HepG2 (cell line): Measurements from ENCODE around the gene NEURL3. TPM values are rescaled to one million over a fixed set of nuclear protein-coding genes. Genes with fewer than 3 reads are reported as not detected.

Experiments used
- ATAC-seq: fragments of 200-7000 bp; cut with Tn5 transposase; 3 replicates; pipeline ENCODE4 v1.9.1; 2020; ENCODE audit warnings: mild to moderate bottlenecking, moderate library complexity
- BruUV-seq: library from RNA; stranded (reverse); fragments of 400-500 nt; replicated peaks from 2 replicates; lab custom pipeline; 2021; lab: Mats Ljungman, UMichigan
- CTCF ChIA-PET: fragments of 300-600 bp; formaldehyde crosslinking; extraction: SDS; loops from one replicate; lab custom pipeline; 2021; ENCODE audit warnings: low total read pairs, inconsistent platforms, low intra/inter-chr PET ratio; lab: Yijun Ruan, JAX
- POLR2A ChIA-PET: fragments of 350-600 bp; sonication (Branson Sonifier 250); formaldehyde crosslinking; loops from one replicate; lab custom pipeline; 2020; ENCODE audit warnings: antibody characterized with exemption, inconsistent platforms; lab: Yijun Ruan, JAX
- DNase-seq: peaks from one replicate; pipeline ENCODE4 v3.0.0-alpha.2; 2015; ENCODE audit warnings: low spot score
- FAIRE-seq: peaks from 3 replicates; lab custom pipeline; 2011; peaks lifted over from hg19 to GRCh38; lab: Jason Lieb, UNC
- H2AFZ ChIP-seq: one replicate; pipeline ENCODE4 v1.6.1; 2011; ENCODE audit warnings: low read length, inconsistent platforms
- H3K27ac ChIP-seq: fragments of 300-600 bp; 3 replicates; pipeline ENCODE4 v1.8.0; 2011; ENCODE audit warnings: mixed run types, mild to moderate bottlenecking, mixed read lengths, low read length, inconsistent platforms; ENCODE audit not compliant: insufficient read depth; ENCODE audit errors: extremely low read length
- H3K27me3 ChIP-seq, 2 experiments: fragments of 200-600 bp in 1 of 2; 2 replicates in 1 of 2; 3 replicates in 1 of 2; pipeline versions ENCODE4 v1.6.0 to v1.8.0; 2011; ENCODE audit warnings: low read length in 2 of 2, mild to moderate bottlenecking in 2 of 2, moderate library complexity in 2 of 2, inconsistent platforms in 1 of 2; ENCODE audit not compliant: insufficient read depth in 2 of 2, control insufficient read depth in 1 of 2
- H3K36me3 ChIP-seq, 2 experiments: fragments of 200-600 bp in 1 of 2; replicated peaks in 1 of 2; 2 replicates in 1 of 2; 3 replicates in 1 of 2; pipeline versions ENCODE4 v1.5.1 to v1.8.0; 2011; ENCODE audit warnings: low read length in 2 of 2, inconsistent platforms in 1 of 2; ENCODE audit not compliant: insufficient read depth in 2 of 2, control insufficient read depth in 1 of 2
- H3K4me1 ChIP-seq: 2 replicates; pipeline ENCODE4 v1.5.1; 2012; ENCODE audit warnings: low read length, inconsistent platforms; ENCODE audit not compliant: insufficient read depth
- H3K4me2 ChIP-seq: 2 replicates; pipeline ENCODE4 v1.6.0; 2011; ENCODE audit warnings: low read depth, low read length, inconsistent platforms
- H3K4me3 ChIP-seq, 3 experiments: fragments of 200-600 bp in 1 of 3; sonication (generic), shearing (Covaris generic) in 1 of 3; replicated peaks in 1 of 3; 2 replicates each; pipeline ENCODE4 v1.5.1; 2011 to 2016; ENCODE audit warnings: low read length in 3 of 3, inconsistent platforms in 2 of 3, low read depth in 2 of 3, mild to moderate bottlenecking in 2 of 3, control low read depth in 1 of 3, mixed read lengths in 1 of 3; ENCODE audit not compliant: insufficient read depth in 1 of 3
- H3K79me2 ChIP-seq: one replicate; pipeline ENCODE4 v1.6.1; 2011; ENCODE audit warnings: low read length, inconsistent platforms; ENCODE audit not compliant: insufficient read depth
- H3K9ac ChIP-seq: 2 replicates; pipeline ENCODE4 v1.6.0; 2011; ENCODE audit warnings: mild to moderate bottlenecking, low read depth, low read length, inconsistent platforms; ENCODE audit not compliant: insufficient read depth
- H3K9me3 ChIP-seq: 2 replicates; pipeline ENCODE4 v1.5.1; 2012; ENCODE audit warnings: mild to moderate bottlenecking, low read length
- H4K20me1 ChIP-seq: 2 replicates; pipeline ENCODE4 v1.6.0; 2011; ENCODE audit warnings: inconsistent platforms, mild to moderate bottlenecking, low read length, moderate library complexity; ENCODE audit not compliant: insufficient read depth
- FIP1L1 ChIP-seq: fragments of 200-400 bp; formaldehyde crosslinking; IDR thresholded peaks from 2 replicates; pipeline ENCODE4 v1.6.1; 2018; ENCODE audit warnings: low read depth, mild to moderate bottlenecking, low read length, moderate library complexity, borderline replicate concordance; ENCODE audit not compliant: insufficient read depth
- RAD51 ChIP-seq: fragments of 450-650 bp; IDR thresholded peaks from 2 replicates; pipeline ENCODE4 v1.6.1; 2016; ENCODE audit warnings: borderline replicate concordance
- RARA ChIP-seq: IDR thresholded peaks from 2 replicates; pipeline ENCODE4 v1.6.1; 2016; ENCODE audit warnings: missing genetic modification reagents, missing compliant biosample characterization
- ZC3H4 ChIP-seq: sonication (generic); formaldehyde crosslinking; IDR thresholded peaks from 2 replicates; pipeline ENCODE4 v1.4.0; 2020; ENCODE audit warnings: missing genetic modification reagents, borderline replicate concordance
- ZNF577 ChIP-seq: sonication (generic); formaldehyde crosslinking; IDR thresholded peaks from 2 replicates; pipeline ENCODE4 v1.4.0; 2020; ENCODE audit warnings: mild to moderate bottlenecking, low read depth, missing genetic modification reagents, borderline replicate concordance
- ZNF674 ChIP-seq: sonication (generic); formaldehyde crosslinking; IDR thresholded peaks from 2 replicates; pipeline ENCODE4 v1.5.0; 2020; ENCODE audit warnings: low read depth, mild to moderate bottlenecking, missing genetic modification reagents
- ZNF766 ChIP-seq: sonication (generic); formaldehyde crosslinking; IDR thresholded peaks from 2 replicates; pipeline ENCODE4 v1.5.0; 2020; ENCODE audit warnings: missing genetic modification reagents, borderline replicate concordance
- ZNF788 ChIP-seq: sonication (generic); formaldehyde crosslinking; IDR thresholded peaks from 2 replicates; pipeline ENCODE4 v1.5.0; 2020; ENCODE audit warnings: mild to moderate bottlenecking, missing genetic modification reagents, borderline replicate concordance
- WGBS: methylation state at CpG from one replicate; pipeline ENCODE4 v1.1.6; 2017; ENCODE audit warnings: low lambda C conversion rate; 5-methylcytosine and 5-hydroxymethylcytosine counted together
- in situ Hi-C: cut with HindIII; loops from 2 replicates; pipeline ENCODE4 v1.10.0; 2017; ENCODE audit warnings: low pct_unique_long_range_greater_than_20kb; ENCODE audit not compliant: extremely low pct_ligation_motif_present
- intact Hi-C: fragments of 100-400 bp; cut with micrococcal nuclease; formaldehyde crosslinking; loops from one replicate; pipeline ENCODE4 v1.10.0; 2022; ENCODE audit not compliant: unreplicated experiment
- polyA plus RNA-seq, 8 experiments: library from polyadenylated mRNA; depleted of rRNA in 3 of 8; stranded (reverse) in 7 of 8; unstranded in 1 of 8; fragments of >200 nt; fragmentation: Illumina TruSeq in 4 of 8; extraction: Trizol in 4 of 8; gene quantifications; 2 replicates each; pipeline versions ENCODE4 v1.2.1 to v1.2.3, GENCODE V29; 2011 to 2016; ENCODE audit warnings: low read depth in 4 of 8, missing spikeins in 1 of 8, mixed read lengths in 1 of 8; ENCODE audit not compliant: insufficient read depth in 1 of 8
- total RNA-seq, 5 experiments: library from RNA; depleted of rRNA; stranded (reverse); fragments of >200 nt; fragmentation: Illumina TruSeq; extraction: Trizol; gene quantifications; 2 replicates each; pipeline ENCODE4 v1.2.3, GENCODE V29; 2016; ENCODE audit warnings: low read depth in 1 of 5
- TF ChIP-seq, protein P1 (sequence below): sonication (generic); formaldehyde crosslinking; IDR thresholded peaks from 2 replicates; pipeline ENCODE4 v1.4.0; 2020; ENCODE audit warnings: low read depth, mild to moderate bottlenecking, missing genetic modification reagents
- TF ChIP-seq, protein P2 (sequence below): sonication (generic); formaldehyde crosslinking; IDR thresholded peaks from 2 replicates; pipeline ENCODE4 v1.4.0; 2020; ENCODE audit warnings: missing genetic modification reagents, borderline replicate concordance
- TF ChIP-seq, protein P3 (sequence below): IDR thresholded peaks from 2 replicates; pipeline ENCODE4 v1.6.1; 2018; ENCODE audit warnings: missing genetic modification reagents, mild to moderate bottlenecking, missing compliant biosample characterization
- TF ChIP-seq, protein P4 (sequence below): sonication (generic); formaldehyde crosslinking; IDR thresholded peaks from 2 replicates; pipeline ENCODE4 v1.8.0; 2022; ENCODE audit warnings: missing genetic modification reagents, low read depth, mild to moderate bottlenecking, borderline replicate concordance
- TF ChIP-seq, protein P5 (sequence below): sonication (generic); formaldehyde crosslinking; IDR thresholded peaks from 2 replicates; pipeline ENCODE4 v1.4.0; 2020; ENCODE audit warnings: mild to moderate bottlenecking, missing genetic modification reagents

The NEURL3 gene
- total and polyA plus RNA-seq, 2 of the 13 experiments (the other 11 are each of a cell fraction or from before 2014, with no cell fraction given) = 0.16 to 1.2 TPM

DNA sequence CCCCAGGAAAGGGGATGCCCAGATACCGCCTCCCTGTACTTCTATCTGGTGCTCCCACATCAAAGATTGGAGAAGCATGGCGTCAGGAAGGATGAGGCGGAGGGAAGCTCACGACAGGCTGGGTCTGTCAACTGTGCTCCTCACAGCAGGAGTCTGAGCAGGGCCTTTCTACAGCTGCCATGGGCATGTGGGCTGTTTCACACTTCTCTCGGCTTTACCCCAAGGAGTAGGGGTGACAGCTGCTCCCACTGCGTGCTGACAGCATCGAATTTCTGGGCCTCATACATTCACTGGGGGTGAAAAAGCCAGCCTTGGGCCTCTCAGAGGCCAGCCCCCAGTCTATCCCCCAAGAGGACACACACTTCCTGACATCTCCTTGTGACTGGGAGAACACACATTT lies 21.1 kb downstream of the NEURL3 start:
- no peak overlapping the region for H3K27ac ChIP-seq
- no peak overlapping the region for H3K4me3 ChIP-seq
- H3K4me2 ChIP-seq = no peak overlapping the region
- no peaks in the 10 kb centered on the region for H4K20me1 ChIP-seq
- peaks cover 0 to 13% of the 10 kb centered on the region in 2 experiments; a peak in 2 of 5 replicates for H3K27me3 ChIP-seq
- H3K4me1 ChIP-seq = peaks cover 17% of the 10 kb centered on the region
- H2AFZ ChIP-seq = no peak overlapping the region
- intact Hi-C loops = no loop called here
- no peak for DNase-seq
- TF ChIP-seq, protein P1, sequence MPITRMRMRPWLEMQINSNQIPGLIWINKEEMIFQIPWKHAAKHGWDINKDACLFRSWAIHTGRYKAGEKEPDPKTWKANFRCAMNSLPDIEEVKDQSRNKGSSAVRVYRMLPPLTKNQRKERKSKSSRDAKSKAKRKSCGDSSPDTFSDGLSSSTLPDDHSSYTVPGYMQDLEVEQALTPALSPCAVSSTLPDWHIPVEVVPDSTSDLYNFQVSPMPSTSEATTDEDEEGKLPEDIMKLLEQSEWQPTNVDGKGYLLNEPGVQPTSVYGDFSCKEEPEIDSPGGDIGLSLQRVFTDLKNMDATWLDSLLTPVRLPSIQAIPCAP = no peak
- TF ChIP-seq ZNF788 (CRISPR knock-in tag) = no peak
- TF ChIP-seq, protein P2, sequence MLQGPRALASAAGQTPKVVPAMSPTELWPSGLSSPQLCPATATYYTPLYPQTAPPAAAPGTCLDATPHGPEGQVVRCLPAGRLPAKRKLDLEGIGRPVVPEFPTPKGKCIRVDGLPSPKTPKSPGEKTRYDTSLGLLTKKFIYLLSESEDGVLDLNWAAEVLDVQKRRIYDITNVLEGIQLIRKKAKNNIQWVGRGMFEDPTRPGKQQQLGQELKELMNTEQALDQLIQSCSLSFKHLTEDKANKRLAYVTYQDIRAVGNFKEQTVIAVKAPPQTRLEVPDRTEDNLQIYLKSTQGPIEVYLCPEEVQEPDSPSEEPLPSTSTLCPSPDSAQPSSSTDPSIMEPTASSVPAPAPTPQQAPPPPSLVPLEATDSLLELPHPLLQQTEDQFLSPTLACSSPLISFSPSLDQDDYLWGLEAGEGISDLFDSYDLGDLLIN = no peak
- H3K9me3 ChIP-seq = no peaks in the 10 kb centered on the region
- no peaks in the 10 kb centered on the region for H3K36me3 ChIP-seq
- no peak for FAIRE-seq
- in situ Hi-C loops = no loop called here
- no TSS peak for BruUV-seq
- H3K9ac ChIP-seq = no peak overlapping the region
- ATAC-seq = no peak
- H3K79me2 ChIP-seq = no peaks in the 10 kb centered on the region
- POLR2A ChIA-PET = no interaction called here
- CTCF ChIA-PET = no interaction called here
- 24% methylated on average over 6 of the region's 7 CpGs for WGBS

DNA sequence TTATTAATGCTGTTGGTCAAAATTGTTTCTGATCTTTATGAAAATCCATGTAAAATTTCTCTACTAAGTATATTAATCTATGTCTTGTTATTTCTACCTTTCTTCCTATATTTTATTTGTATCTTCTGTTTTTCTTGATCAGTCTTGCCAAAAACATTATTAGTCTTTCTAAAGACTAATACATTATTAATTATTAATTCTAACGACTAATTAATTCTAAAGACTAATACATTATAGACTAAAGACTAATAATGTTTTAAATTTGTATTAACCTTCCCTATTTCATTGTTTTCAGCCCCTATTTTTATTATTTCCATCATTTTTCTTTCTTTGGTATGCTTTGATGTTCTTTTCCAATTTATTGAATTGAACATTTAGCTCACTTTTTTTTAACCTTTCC lies 27.7 kb downstream of the NEURL3 start:
- ATAC-seq (no peak), FAIRE-seq (no peak), DNase-seq (no peak)
- in situ Hi-C loops (no loop called here), intact Hi-C loops (no loop called here)
- Histone ChIP-seq H3K27me3 (peaks cover 1 to 7% of the 10 kb centered on the region in 2 experiments; a peak in 3 of 5 replicates), H4K20me1 (no peaks in the 10 kb centered on the region), H3K27ac (no peak overlapping the region), H3K9me3 (no peaks in the 10 kb centered on the region), H3K9ac (no peak overlapping the region), H3K79me2 (no peaks in the 10 kb centered on the region), H3K4me3 (no peak overlapping the region), H3K4me1 (no peaks in the 10 kb centered on the region), H2AFZ (no peak overlapping the region), H3K4me2 (no peak overlapping the region), H3K36me3 (no peaks in the 10 kb centered on the region)
- POLR2A ChIA-PET = no interaction called here
- no peak for TF ChIP-seq ZNF674
- TF ChIP-seq FIP1L1 = no peak
- TF ChIP-seq RAD51 = no peak
- TF ChIP-seq, protein P3, sequence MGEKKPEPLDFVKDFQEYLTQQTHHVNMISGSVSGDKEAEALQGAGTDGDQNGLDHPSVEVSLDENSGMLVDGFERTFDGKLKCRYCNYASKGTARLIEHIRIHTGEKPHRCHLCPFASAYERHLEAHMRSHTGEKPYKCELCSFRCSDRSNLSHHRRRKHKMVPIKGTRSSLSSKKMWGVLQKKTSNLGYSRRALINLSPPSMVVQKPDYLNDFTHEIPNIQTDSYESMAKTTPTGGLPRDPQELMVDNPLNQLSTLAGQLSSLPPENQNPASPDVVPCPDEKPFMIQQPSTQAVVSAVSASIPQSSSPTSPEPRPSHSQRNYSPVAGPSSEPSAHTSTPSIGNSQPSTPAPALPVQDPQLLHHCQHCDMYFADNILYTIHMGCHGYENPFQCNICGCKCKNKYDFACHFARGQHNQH (CRISPR knock-in tag) = no peak
- TF ChIP-seq, protein P4, sequence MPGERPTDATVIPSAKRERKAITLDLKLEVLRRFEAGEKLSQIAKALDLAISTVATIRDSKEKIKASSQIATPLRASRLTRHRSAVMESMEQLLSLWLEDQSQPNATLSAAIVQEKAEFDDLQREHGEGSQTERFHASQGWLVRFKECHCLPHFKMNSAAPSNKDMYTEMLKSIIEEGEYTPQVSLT = no peak
- TF ChIP-seq ZC3H4 (CRISPR knock-in tag) = no peak
- TF ChIP-seq ZNF766 = no peak
- no peak for TF ChIP-seq ZNF577
- no peak for TF ChIP-seq RARA
- TF ChIP-seq, protein P5, sequence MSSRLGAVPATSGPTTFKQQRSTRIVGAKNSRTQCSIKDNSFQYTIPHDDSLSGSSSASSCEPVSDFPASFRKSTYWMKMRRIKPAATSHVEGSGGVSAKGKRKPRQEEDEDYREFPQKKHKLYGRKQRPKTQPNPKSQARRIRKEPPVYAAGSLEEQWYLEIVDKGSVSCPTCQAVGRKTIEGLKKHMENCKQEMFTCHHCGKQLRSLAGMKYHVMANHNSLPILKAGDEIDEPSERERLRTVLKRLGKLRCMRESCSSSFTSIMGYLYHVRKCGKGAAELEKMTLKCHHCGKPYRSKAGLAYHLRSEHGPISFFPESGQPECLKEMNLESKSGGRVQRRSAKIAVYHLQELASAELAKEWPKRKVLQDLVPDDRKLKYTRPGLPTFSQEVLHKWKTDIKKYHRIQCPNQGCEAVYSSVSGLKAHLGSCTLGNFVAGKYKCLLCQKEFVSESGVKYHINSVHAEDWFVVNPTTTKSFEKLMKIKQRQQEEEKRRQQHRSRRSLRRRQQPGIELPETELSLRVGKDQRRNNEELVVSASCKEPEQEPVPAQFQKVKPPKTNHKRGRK (CRISPR knock-in tag) = no peak
- BruUV-seq = no TSS peak
- CTCF ChIA-PET = no interaction called here
- 2% methylated on average over 1 of the region's 1 CpG for WGBS
